ENCODE results near the gene ZNF750. TPM values are rescaled to one million over a fixed set of nuclear protein-coding genes. Genes with fewer than 3 reads are reported as not detected.
A peak's percentile ranks its signal among the peaks of the same experiment; 100 is the strongest.

Gene ZNF750
- total and polyA plus RNA-seq, 9 donors, result 0.04 to 4.8 (median 0.38) TPM

- peaks cover 20% of the 10 kb centered on the region for H3K36me3 ChIP-seq (ENCODE audit: control insufficient read depth, insufficient read depth, low read length)
- H3K4me3 ChIP-seq (ENCODE audit: low read length), result no peak overlapping the region
- no peaks in the 10 kb centered on the region for H3K27me3 ChIP-seq (ENCODE audit: control insufficient read depth, insufficient read depth, low read length)
- no peak for DNase-seq
- no peaks in the 10 kb centered on the region for H3K9me3 ChIP-seq (replicated peaks; ENCODE audit: control insufficient read depth, low read depth, low read length)
- WGBS (ENCODE audit: insufficient coverage), result 92% methylated on average over 10 of the region's 20 CpGs
- no peak overlapping the region for H3K27ac ChIP-seq (ENCODE audit: low read length)
- H3K4me1 ChIP-seq (ENCODE audit: control insufficient read depth, insufficient read depth, low read length), result peaks cover 21% of the 10 kb centered on the region
Measured at GRCh38 chr17:82832881-82833475, 6.8 kb downstream of the ZNF750 start.

- Histone ChIP-seq H3K36me3 (ENCODE audit: control insufficient read depth, insufficient read depth, low read length) (peaks cover 25% of the 10 kb centered on the region), H3K4me1 (ENCODE audit: control insufficient read depth, insufficient read depth, low read length) (peaks cover 16% of the 10 kb centered on the region), H3K27ac (ENCODE audit: low read length) (no peak overlapping the region), H3K4me3 (ENCODE audit: low read length) (no peak overlapping the region), H3K27me3 (ENCODE audit: control insufficient read depth, insufficient read depth, low read length) (no peaks in the 10 kb centered on the region), H3K9me3 (replicated peaks; ENCODE audit: control insufficient read depth, low read depth, low read length) (no peaks in the 10 kb centered on the region)
- WGBS (ENCODE audit: insufficient coverage), result 55% methylated on average over 19 of the region's 20 CpGs
- no peak for DNase-seq
Measured at GRCh38 chr17:82832411-82832810, 7.4 kb downstream of the ZNF750 start.

DNA sequence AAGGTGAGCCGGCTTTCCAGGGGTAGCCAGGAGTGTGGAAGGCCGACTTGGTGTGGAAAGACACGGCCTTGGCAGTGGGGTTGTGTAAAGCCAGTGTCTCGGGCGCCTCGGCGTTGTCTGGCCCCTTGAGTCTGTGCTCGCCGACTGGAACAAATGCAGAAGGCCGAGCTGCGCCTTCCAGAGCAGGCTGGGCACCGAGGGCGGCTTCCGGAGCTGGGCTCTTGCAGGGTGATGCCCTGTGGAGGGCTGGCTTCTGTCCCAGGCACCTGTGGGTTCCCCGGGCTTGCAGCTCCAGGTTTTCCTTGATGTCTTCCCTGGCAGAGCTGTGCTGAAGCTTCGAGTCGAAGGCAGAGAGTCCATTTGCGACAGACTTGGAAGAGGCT lies 8.0 kb downstream of the ZNF750 start:
- H3K27ac ChIP-seq (ENCODE audit: low read length), result no peak overlapping the region
- DNase-seq, result no peak
- H3K9me3 ChIP-seq (replicated peaks; ENCODE audit: control insufficient read depth, low read depth, low read length), result no peaks in the 10 kb centered on the region
- 85% methylated on average over 17 of the region's 18 CpGs for WGBS (ENCODE audit: insufficient coverage)
- no peaks in the 10 kb centered on the region for H3K27me3 ChIP-seq (ENCODE audit: control insufficient read depth, insufficient read depth, low read length)
- peaks cover 26% of the 10 kb centered on the region for H3K36me3 ChIP-seq (ENCODE audit: control insufficient read depth, insufficient read depth, low read length)
- peaks cover 14% of the 10 kb centered on the region for H3K4me1 ChIP-seq (ENCODE audit: control insufficient read depth, insufficient read depth, low read length)
- no peak overlapping the region for H3K4me3 ChIP-seq (ENCODE audit: low read length)

DNA sequence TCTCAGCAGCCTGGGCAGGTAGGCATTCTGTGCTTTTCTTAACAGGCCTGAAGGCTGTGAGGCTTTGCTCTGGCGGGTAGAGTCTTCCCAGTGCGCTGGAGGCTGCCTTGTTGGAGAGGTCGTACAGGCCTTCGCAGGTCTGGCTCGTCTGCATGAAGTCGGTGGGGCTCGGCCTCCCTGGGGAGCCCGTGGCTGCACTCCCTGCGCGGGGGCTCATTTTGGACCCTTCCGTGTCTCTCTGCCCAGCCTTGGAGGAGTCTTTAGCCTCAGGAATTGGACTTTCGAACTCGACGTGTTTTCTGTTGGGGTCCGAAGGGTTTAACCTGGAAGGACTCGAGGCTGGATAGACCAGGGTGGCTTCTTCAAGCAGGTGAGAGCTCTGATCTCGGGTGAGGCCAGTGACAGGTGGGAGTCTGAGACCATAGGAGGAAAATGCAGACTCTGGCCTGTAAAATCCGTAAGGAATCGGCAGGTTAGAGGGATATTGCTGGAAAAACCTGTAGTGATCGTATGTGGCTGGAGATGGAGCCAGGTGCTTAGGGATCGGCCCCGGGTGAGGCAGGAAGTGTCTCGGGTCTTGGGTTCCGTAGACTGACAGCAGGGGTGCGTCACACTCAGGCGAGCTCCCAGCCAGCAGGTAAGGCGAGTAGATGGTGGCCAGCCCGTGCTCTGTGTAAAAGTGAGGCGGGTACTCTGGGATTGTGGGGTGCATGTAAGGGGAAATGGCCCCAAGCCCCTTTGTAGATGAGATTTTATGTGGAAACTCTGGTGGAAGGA lies 8.6 kb downstream of the ZNF750 start:
- Histone ChIP-seq H3K4me1 (ENCODE audit: control insufficient read depth, insufficient read depth, low read length) (peaks cover 10% of the 10 kb centered on the region), H3K27me3 (ENCODE audit: control insufficient read depth, insufficient read depth, low read length) (no peaks in the 10 kb centered on the region), H3K9me3 (replicated peaks; ENCODE audit: control insufficient read depth, low read depth, low read length) (no peaks in the 10 kb centered on the region), H3K36me3 (ENCODE audit: control insufficient read depth, insufficient read depth, low read length) (peaks cover 25% of the 10 kb centered on the region), H3K27ac (ENCODE audit: low read length) (no peak overlapping the region), H3K4me3 (ENCODE audit: low read length) (no peak overlapping the region)
- no peak for DNase-seq
- 88% methylated on average over 29 of the region's 29 CpGs for WGBS (ENCODE audit: insufficient coverage)

- 41% methylated on average over 22 of the region's 22 CpGs for WGBS (ENCODE audit: insufficient coverage)
- H3K9me3 ChIP-seq (replicated peaks; ENCODE audit: control insufficient read depth, low read depth, low read length), result no peaks in the 10 kb centered on the region
- H3K27me3 ChIP-seq (ENCODE audit: control insufficient read depth, insufficient read depth, low read length), result no peaks in the 10 kb centered on the region
- peaks cover 8% of the 10 kb centered on the region for H3K4me1 ChIP-seq (ENCODE audit: control insufficient read depth, insufficient read depth, low read length)
- peak; percentile 76 for DNase-seq
- peaks cover 24% of the 10 kb centered on the region for H3K36me3 ChIP-seq (ENCODE audit: control insufficient read depth, insufficient read depth, low read length)
- H3K4me3 ChIP-seq (ENCODE audit: low read length), result no peak overlapping the region
- H3K27ac ChIP-seq (ENCODE audit: low read length), result no peak overlapping the region
Measured at GRCh38 chr17:82830249-82830661, 9.6 kb downstream of the ZNF750 start.

DNA sequence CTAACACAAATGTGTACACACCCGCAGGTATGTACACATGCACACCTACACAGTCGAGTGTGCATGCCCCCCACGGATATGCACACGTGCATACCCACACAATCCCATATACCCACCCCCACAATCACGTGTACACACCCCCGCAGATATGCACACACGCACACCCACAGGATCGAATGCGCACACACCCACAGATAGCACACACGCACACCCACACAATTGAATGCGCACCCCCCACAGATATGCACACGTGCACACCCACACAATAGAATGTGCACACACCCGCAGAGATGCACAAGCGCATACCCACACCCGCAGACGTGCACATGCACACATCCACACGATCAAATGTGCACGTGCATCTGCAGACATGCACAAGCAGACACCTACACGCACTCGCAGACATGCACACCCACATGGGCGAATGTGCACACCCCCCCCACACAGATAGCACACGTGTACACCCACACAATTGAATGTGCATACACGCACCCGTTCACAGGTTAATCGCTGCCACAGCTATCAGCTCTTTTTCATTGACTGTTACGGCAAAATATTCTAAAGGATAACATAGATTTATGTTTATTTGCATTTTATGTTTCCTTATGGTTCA lies 10.8 kb downstream of the ZNF750 start:
- H3K27ac ChIP-seq (ENCODE audit: low read length), result no peak overlapping the region
- no peaks in the 10 kb centered on the region for H3K27me3 ChIP-seq (ENCODE audit: control insufficient read depth, insufficient read depth, low read length)
- no peaks in the 10 kb centered on the region for H3K9me3 ChIP-seq (replicated peaks; ENCODE audit: control insufficient read depth, low read depth, low read length)
- no peak overlapping the region for H3K4me3 ChIP-seq (ENCODE audit: low read length)
- DNase-seq, result no peak
- peaks cover 24% of the 10 kb centered on the region for H3K36me3 ChIP-seq (ENCODE audit: control insufficient read depth, insufficient read depth, low read length)
- WGBS (ENCODE audit: insufficient coverage), result 95% methylated on average over 20 of the region's 26 CpGs
- peaks cover 8% of the 10 kb centered on the region for H3K4me1 ChIP-seq (ENCODE audit: control insufficient read depth, insufficient read depth, low read length)

DNA sequence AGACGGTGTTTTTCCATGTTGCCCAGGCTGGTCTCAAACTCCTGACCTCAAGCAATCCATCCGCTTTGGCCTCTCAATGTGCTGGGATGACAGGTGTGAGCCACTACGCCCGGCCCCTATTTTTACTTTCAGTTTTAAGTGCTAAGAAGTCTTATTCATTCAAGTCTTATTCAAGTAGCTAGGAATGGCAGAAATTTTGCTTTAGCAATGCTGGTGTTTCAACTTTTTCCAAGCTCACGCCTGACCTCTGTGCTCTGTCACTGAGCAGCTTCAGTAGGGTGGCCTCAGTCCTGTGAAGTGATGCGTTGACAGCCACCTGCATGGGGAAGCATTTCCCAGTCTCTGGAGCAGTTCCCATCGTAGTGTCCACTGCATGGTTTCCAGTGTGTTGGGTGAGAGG lies 12.9 kb downstream of the ZNF750 start:
- DNase-seq, result no peak
- 70% methylated on average over 4 of the region's 7 CpGs for WGBS (ENCODE audit: insufficient coverage)
- H3K27ac ChIP-seq (ENCODE audit: low read length), result no peak overlapping the region
- peaks cover 8% of the 10 kb centered on the region for H3K4me1 ChIP-seq (ENCODE audit: control insufficient read depth, insufficient read depth, low read length)
- H3K4me3 ChIP-seq (ENCODE audit: low read length), result no peak overlapping the region
- H3K36me3 ChIP-seq (ENCODE audit: control insufficient read depth, insufficient read depth, low read length), result peaks cover 33% of the 10 kb centered on the region
- H3K9me3 ChIP-seq (replicated peaks; ENCODE audit: control insufficient read depth, low read depth, low read length), result no peaks in the 10 kb centered on the region
- no peaks in the 10 kb centered on the region for H3K27me3 ChIP-seq (ENCODE audit: control insufficient read depth, insufficient read depth, low read length)

DNA sequence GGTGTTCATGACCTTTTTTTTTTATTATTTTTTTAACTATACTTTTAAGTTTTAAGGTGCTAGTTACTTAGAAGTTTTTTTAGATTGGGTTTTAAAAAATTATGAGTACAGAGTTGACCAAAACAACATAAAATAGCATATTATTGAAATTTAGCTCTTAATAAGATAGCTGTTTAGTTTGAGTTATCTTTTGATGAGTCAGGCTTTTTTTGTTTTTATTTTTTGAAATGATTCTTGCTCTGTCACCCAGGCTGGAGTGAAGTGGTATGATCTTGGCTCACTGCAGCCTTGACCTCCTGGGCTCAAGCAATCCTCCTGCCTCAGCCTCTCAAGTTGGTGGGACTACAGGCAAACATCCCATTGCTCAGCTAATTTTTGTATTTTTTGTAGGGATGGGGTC lies 13.6 kb downstream of the ZNF750 start:
- peaks cover 8% of the 10 kb centered on the region for H3K4me1 ChIP-seq (ENCODE audit: control insufficient read depth, insufficient read depth, low read length)
- H3K9me3 ChIP-seq (replicated peaks; ENCODE audit: control insufficient read depth, low read depth, low read length), result peaks cover under 1% of the 10 kb centered on the region
- H3K36me3 ChIP-seq (ENCODE audit: control insufficient read depth, insufficient read depth, low read length), result peaks cover 33% of the 10 kb centered on the region
- H3K27me3 ChIP-seq (ENCODE audit: control insufficient read depth, insufficient read depth, low read length), result no peaks in the 10 kb centered on the region
- DNase-seq, result no peak
- H3K27ac ChIP-seq (ENCODE audit: low read length), result no peak overlapping the region
- H3K4me3 ChIP-seq (ENCODE audit: low read length), result no peak overlapping the region

DNA sequence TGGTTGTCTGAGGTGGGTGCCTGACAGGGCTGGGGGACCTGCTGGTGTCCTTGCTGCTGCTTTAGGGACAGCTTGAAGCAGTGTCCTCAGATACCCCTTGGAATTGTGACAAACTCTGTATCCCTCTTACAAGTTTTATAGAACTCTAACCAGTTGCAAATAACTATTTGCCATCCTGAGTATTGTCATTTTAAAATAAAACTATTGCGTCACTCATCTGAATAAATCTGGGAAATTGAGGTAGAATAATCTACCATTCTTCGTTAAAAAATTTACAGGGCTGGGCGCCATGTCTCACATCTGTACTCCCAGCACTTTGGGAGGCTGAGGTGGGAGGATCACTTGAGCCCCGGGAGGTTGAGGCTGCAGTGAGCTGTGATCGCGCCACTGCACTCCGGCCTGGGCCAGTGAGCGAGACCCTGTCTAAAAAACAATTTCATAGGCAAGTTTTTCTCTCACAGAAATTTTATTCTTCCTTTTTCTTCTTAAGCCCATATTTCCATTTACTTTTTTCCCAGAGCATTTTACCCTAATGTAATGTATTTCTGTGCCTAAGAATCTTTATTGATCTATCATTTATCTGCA lies 14.2 kb downstream of the ZNF750 start:
- H3K27ac ChIP-seq (ENCODE audit: low read length), result no peak overlapping the region
- no peak for DNase-seq

GRCh38 chr17:82823004-82823403 lies 16.8 kb downstream of the ZNF750 start:
- H3K36me3 ChIP-seq (ENCODE audit: control insufficient read depth, insufficient read depth, low read length), result peaks cover 42% of the 10 kb centered on the region
- 85% methylated on average over 5 of the region's 5 CpGs for WGBS (ENCODE audit: insufficient coverage)
- no peak for DNase-seq
- H3K9me3 ChIP-seq (replicated peaks; ENCODE audit: control insufficient read depth, low read depth, low read length), result peaks cover 18% of the 10 kb centered on the region
- no peaks in the 10 kb centered on the region for H3K27me3 ChIP-seq (ENCODE audit: control insufficient read depth, insufficient read depth, low read length)
- H3K27ac ChIP-seq (ENCODE audit: low read length), result no peak overlapping the region
- no peaks in the 10 kb centered on the region for H3K4me1 ChIP-seq (ENCODE audit: control insufficient read depth, insufficient read depth, low read length)
- no peak overlapping the region for H3K4me3 ChIP-seq (ENCODE audit: low read length)

More for the DNA sequence above, 14.2 kb downstream of the ZNF750 start:
- no peak overlapping the region for H3K4me3 ChIP-seq (ENCODE audit: low read length)
- peaks cover 6% of the 10 kb centered on the region for H3K9me3 ChIP-seq (replicated peaks; ENCODE audit: control insufficient read depth, low read depth, low read length)
- 98% methylated on average over 4 of the region's 8 CpGs for WGBS (ENCODE audit: insufficient coverage)
- H3K27me3 ChIP-seq (ENCODE audit: control insufficient read depth, insufficient read depth, low read length), result no peaks in the 10 kb centered on the region
- H3K4me1 ChIP-seq (ENCODE audit: control insufficient read depth, insufficient read depth, low read length), result peaks cover 7% of the 10 kb centered on the region
- H3K36me3 ChIP-seq (ENCODE audit: control insufficient read depth, insufficient read depth, low read length), result peaks cover 38% of the 10 kb centered on the region
